SK-N-DZ (cell line): ENCODE measurements around the gene ARFGAP2.

Experiments
- DNase-seq: peaks from one replicate; pipeline ENCODE4 v3.0.0-alpha.2; 2015; ENCODE audit warnings: low spot score

ARFGAP2 gene

DNA sequence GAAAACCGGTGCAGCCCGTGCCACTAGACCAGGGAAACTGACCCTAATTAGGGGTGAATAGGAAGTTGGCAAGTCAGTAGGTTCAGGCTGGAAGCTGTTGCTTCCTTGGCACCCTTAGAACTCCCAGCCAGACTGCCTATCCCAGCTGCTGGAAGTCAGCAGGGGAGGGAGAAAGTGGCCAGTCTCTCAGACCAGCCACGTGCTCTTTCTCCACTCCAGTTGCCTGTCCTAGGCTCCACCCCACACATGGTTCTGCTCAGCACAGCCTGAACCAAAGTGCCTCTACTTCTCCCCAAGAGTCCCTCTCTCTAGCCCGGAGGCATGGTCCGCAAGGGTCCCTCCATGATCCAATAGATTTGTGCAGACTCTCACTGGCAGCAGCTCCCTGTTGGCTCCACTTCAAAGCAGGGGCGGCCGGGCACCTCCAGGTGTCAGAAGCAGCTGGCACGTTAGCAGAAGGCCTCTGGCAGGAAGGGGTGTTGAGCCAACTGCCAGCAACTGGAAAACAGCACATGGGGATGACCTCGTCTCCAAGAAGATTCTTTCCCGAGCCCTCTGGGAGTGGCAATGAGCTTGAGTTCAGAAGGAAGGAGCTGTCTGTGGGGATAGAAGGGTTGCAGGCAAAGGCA, 27.7 kb downstream of the ARFGAP2 start:
- DNase-seq = no peak

DNA sequence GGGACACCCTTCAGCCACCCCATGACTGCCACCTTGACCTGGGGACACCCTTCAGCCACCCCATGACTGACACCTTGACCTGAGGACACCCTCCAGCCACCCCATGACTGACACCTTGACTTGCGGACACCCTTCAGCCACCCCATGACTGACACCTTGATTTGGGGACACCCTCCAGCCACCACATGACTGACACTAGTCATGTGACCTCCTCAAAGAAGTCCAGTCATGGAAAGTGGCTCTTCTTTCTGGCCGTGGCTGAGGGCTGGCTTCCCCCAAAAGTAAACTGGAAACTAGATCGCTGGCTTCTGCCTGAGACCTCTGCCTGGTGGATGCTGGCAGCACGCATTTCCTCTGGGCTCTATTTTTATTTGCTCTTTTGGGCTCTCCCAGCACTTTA, 28.4 kb downstream of the ARFGAP2 start:
- DNase-seq = no peak

DNA sequence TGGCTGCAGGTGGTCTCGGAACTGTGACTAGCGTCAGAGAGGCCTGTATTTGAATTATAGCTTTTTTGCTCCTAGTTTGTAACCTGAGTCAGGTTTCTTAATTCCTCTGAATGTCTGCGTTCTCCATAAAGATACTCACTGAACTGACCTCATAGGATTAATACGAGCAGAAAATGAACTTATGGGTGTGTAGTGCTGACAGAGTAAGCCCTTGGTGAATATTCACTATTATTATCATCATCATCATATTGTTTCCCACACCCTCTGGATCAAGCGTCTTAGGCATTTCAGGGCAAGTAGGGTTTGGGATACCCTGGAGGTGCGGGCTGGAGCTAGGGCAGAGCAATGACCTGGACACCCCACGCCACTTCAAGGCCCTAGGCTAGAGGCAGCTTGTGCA, 29.0 kb downstream of the ARFGAP2 start:
- no peak for DNase-seq

DNA sequence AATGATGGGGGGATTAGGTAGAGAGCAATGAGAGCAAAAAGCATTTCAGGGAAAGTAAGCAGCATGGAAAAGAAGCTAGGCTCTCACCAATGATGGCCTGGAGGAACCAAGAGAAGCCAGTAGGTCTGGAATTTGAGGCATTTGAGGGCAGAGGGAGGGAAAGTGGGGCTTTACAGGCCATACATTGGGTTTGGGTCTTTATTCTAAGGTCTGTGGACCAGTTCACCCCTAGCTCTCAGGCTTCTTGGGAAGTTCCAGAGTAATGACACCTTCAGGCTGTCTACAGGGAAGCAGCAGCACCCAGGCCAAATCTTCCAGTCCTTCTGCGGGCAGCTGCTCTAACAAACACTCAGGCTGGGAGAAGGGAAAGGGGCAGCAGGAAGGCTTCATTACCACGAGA, 29.4 kb downstream of the ARFGAP2 start:
- no peak for DNase-seq

DNA sequence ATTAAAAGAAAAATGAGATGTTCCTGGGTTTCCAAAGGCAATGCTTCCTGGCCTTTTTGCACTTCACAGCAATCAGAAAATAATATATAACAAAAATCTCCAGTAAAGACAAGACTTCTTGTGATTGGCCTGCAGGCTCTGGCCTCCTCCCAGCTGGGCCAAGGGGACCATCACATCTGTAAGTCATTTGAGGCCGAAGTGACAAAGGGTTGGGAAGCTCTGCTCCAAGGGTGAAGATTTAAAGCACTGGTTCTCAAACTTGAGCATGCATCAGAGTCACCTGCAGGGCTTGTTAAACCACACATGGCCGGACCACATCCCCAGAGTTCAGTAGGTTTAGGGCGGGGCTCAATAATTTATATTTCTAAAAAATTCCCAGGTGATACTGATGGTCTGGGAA, 32.1 kb downstream of the ARFGAP2 start:
- DNase-seq = no peak

DNA sequence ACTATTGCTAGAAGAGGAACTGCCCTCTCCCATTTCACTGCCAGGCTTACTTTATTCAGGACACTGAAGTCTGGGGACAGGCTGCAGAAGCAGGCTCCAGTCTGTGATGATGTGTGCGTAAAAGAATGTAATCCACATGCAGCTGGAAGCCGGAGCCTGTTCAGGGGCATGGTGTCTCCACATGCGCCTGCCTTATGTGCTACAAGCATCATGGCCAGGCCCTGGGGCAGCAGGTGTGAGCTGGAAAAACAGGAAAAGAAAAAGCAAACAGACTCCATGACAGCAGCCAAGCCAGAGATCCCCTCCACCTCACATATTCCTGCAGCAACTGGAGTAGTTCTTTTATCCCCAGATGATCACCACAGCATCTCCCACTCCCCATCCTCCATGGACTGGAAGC, 33.4 kb downstream of the ARFGAP2 start:
- no peak for DNase-seq

DNA sequence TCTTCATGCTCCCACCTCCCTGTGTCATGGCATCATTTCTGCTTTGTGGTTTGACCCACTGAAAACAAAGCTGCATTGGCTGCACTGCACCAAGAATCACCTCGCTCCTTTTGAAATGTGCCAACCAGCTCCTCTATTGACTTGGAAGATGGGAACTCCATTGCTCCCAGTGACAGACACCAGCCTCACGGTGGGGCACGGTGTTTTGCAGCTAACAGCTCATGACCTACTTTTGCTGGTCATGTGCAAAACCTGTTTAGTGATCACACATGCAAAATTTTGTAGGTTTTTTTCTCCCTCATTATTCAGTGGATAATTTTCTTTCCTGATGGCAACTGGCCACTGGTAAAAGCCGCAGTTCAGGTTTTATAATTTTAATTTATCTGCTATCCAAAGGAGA, 36.8 kb downstream of the ARFGAP2 start:
- no peak for DNase-seq

DNA sequence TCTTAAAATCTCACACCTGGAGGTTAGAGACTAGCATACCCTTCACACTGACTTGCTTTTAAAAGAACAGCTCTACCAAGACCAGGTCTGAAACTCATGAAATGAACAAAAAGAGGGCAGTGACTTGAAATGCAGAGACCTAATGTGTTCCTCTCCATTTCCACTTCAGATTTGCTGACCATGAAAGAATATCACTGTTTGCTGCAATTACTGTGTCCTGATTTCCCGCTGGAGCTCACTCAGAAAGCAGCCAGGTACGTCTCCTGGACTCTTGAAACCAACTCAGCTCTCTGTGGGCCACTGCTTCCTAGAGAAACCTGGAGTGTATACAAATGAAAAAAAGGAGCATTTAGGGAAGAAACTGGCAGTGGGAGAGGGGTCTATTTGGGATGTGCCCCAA, 39.2 kb downstream of the ARFGAP2 start:
- no peak for DNase-seq

DNA sequence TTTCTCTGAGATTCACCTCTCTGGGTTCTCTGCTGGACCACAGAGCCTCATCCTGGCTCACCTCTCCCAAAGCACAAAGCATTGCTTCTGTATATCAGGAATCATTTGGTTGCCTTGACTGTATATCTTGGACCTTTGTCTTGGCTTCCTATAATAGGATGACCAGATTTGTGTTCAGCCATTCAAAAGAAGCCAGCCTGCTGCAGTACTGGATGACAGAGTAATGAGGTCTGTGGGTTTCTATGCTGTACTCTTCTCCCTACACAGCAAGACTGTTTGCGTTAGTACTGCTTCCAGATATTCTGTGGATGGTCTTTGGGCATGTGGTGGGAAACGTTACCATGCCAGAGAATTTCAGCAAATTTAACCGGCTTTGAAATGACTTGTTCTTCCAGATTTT, 39.8 kb downstream of the ARFGAP2 start:
- no peak for DNase-seq

DNA sequence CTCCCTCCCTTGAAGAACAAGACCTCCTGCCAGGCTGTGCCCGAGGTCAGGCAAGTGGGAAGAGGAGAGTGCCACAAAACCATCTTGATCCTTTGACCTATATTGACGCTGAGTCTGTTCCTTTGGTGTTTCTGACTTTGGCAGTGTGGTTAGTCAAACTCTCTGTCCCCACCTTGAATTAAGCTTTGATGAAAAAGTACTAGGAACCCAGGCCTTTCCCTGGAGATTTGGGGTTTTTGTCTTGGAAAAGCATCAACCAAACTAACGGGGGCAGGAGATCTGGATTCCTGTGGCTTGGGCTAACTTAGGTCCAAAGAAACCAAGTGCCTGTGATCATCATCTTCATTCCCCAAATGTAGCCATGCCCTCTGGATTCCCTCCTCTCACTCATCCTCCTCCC, 40.4 kb downstream of the ARFGAP2 start:
- DNase-seq = no peak

DNA sequence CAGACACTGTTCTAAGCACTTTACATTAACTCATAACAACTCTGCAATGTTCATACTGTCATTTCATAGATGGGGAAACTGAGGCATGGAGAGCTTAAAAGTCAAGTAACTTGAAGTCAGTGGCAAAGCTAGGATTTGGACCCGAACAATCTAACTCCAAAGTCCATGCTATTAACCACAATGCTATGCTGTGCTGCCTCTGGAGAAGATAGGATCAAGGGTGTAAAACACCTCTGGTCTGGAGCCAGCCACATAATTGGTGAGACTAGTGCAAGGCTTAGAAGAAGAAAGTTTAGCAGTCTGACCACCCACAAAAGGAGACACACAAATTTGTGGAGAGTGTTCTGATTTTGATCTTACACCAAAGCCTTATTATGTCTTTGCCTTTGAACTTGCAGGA, 43.7 kb downstream of the ARFGAP2 start:
- DNase-seq = no peak

DNA sequence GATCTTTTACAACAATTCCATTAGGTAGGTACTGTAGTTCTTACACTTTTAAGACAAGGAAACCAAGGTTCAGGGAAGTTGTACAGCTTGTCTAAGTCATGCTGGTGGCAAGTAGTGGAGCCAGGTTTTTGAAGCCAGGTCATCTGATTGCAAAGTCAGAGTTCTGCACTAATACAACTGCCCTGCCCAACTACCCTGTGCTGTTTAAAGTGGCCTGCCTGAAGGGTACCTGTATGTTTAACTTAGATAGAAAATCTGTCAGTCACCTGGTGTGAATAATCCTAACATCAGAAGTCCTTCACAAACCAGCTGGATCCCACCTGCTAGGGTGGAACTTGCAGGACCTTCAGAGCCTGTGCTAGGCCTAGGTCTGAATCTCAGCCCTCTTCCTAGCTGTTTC, 44.2 kb downstream of the ARFGAP2 start:
- no peak for DNase-seq

DNA sequence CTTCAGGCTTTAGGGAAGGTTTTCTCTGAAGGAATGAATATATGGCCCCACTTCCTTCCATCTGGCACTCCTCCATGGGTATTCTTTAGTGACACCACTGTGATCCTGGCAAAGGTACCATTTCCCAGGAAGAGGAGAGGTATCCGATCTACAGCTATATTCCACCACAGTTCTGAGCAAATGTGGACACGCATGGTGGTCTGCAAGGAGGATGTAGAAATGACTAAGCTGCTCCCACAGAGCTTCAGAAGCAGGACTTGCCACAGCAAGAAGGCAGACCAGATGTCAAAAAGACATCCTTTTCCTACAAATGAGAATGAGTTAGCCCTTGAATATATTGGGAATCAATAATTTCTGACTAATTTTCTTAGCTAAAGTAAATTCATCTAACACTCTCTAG, 45.5 kb downstream of the ARFGAP2 start:
- DNase-seq = no peak

DNA sequence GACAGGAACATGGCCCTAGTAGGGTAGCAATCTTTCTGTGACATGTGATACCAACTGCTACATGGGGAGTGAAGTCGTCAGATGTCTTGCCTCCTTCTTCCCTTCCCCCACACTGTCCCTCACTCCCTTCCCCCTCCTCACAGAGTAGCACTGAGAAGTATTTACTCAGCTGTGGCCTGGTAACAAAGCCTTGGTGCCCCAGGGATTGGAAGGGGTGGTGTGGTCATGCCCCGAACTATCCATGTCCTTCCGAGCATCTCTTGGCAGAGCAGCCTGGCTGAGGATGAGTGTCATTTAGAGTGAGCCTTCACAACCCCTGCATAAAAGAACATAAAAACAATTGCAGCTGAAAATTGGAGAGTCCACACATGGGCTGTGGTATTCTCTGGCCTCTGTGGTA, 46.1 kb downstream of the ARFGAP2 start:
- DNase-seq = no peak

DNA sequence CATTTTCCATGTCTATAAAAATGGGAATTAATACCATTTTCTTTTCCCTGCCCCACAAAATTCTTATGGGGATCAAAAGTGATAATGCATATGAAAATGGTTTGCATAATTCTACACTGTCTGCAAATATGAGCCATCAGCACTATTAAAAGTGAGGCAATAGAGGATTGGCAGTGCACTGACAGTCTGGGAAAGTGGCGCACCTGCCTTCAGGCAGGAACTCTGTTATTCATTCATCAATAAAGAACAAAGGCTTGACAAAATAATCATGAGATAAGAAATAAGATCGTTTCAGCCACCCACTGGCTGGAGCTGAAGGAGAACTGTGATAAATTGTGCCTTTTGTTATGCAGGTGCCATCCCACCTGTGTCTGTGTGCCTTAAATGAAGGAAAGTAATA, 49.5 kb downstream of the ARFGAP2 start:
- DNase-seq = no peak

DNA sequence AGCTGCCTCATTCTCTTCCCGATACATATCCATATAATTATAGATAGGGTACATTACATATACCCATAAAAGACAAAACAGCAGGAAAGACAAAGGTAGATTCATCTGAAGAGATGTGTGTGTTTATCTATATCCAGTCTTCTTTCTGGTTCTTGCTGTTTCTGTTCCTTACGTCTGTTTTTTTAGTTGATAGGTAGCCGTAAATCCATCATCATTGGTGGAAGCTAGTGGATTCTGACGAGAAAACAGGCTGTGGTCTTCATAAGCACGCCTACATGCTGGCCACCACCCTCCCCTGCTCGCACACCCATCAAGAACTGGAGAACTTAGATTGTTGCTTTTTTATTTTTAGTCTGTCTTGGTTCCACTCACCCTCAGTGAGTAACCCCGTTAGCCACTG, 51.6 kb downstream of the ARFGAP2 start:
- DNase-seq = no peak

DNA sequence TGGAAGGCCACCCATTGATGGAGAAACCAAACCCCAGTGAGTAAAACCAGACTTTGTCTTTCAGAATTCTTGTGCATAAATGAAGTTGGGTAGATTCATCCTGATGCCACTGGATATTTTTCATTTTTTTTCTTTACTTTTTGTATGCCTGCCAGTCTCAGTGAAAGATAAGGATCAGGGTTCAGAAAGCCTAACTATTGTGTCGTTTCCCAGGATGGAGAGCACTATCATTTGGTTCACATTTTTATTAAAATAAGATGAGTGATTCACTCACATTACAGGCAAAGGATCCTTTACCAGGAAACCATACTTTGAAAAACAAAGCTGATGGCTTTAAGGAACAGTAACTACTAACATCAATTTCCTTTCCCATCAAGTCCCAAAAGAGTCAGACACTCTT, 52.0 kb downstream of the ARFGAP2 start:
- DNase-seq = no peak

DNA sequence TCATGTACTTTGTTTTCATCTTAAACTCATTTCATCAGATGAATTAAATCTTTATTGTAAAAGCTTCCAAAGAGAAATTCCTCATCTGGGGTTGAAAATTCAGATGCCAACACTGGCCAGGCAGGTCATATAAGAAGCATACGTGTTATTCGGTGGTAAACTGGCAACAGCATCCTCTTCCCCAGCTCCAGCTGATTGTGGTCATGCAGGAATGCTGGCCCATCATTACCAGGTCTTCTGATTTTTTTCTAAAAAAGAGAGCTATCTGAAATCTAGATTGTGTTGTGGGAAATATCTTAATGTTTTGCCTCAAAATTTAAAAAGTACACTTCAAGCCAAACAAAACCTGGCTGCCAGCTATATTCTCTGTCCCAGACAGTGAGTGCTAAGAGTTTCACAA, 53.6 kb downstream of the ARFGAP2 start:
- no peak for DNase-seq

DNA sequence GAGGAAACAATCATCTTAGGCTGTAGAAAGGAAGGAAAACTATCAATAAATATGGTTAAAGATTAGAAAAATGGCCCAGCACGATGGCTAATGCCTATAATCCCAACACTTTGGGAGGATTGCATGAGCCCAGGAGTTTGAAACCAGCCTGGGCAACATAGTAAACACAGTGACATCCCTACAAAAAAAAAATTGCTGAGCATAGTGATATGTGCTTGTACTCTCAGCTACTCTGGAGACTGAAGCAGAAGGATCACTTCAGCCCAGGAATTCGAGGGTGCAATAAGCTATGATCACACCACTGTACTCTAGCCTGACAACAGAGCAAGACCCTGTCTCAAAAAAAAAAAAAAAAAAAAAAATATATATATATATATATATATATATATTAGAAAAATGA, 54.9 kb downstream of the ARFGAP2 start:
- no peak for DNase-seq

DNA sequence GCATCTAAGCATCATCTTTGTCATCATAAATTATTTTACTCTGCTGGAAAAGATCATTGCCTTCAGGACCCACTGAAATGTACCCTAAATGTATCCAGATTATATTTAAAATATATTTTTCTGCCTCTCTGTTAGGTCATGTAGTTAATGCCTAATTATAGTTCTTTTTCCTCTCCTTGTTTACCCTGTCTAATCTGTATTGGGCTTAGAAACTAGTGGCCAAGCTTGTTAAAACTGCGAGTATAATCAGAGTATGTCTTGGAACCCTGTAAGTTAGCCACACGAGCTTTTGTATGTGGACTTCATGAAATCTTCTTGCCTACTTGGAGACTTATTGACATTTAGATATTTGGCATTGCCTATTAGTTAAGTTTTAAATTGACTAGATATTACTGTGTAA, 55.6 kb downstream of the ARFGAP2 start:
- no peak for DNase-seq

DNA sequence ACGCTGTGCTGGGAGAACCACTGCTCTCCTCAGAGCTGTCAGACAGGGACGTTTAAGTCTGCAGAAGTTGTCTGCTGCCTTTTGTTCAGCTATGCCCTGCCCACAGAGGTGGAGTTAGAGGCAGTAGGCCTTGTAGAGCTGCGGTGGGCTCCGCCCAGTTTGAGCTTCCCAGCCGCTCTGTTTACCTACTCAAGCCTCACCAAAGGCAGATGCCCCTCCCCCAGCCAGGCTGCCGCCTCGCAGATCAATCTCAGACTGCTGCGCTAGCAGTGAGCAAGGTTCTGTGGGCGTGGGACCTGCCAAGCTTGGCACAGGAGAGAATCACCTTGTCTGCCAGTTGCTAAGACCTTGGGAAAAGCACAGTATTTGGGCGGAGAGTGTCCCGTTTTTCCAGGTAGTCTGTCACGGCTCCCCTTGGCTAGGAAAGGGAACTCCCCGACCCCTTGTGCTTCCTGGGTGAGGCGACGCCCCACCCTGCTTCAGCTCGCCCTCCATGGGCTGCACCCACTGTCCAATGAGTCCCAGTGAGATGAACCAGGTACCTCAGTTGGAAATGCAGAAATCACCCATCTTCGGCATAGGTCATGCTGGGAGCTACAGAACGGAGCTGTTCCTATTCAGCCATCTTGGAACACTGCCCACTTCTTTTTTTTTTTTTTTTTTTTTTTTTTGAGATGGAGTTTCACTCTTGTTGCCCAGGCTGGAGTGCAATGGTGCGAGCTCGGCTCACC, 57.6 kb downstream of the ARFGAP2 start:
- DNase-seq = peak; percentile 39
